Femur (tissue), 1 donor: ENCODE measurements around the gene MAP2K4.
"Not testable (repeated sequence)": the region's sequence is repeated elsewhere in the genome, so short reads cannot be mapped to it uniquely, and the experiment has no call there.

ENCODE experiments used
- DNase-seq: peaks from one replicate; pipeline ENCODE4 v3.0.0-alpha.2; 2017

Gene MAP2K4

GRCh38 chr17:12020642-12021622 is at the start of gene MAP2K4:
MAP2K4 (plus strand) TSS chr17:12020877; CDS start chr17:12020887, 10 bp downstream.
- peak; percentile 96 for DNase-seq

GRCh38 chr17:11972741-11973140 is 47.9 kb upstream of the MAP2K4 start:
- DNase-seq: not testable (repeated sequence)

- no peak for DNase-seq
These were observed 40.9 kb upstream of the MAP2K4 start for GRCh38 chr17:11979795-11980194.

- no peak for DNase-seq
These were observed 39.9 kb upstream of the MAP2K4 start for GRCh38 chr17:11980813-11981212.

GRCh38 chr17:11981862-11982261 is 38.8 kb upstream of the MAP2K4 start:
- DNase-seq: no peak

- peak; percentile 51 for DNase-seq
These were observed 34.3 kb upstream of the MAP2K4 start for GRCh38 chr17:11986179-11986941.

GRCh38 chr17:11986942-11987329 is 33.7 kb upstream of the MAP2K4 start:
- peak; percentile 22 for DNase-seq

- DNase-seq: no peak
These were observed 30.2 kb upstream of the MAP2K4 start for GRCh38 chr17:11990363-11990983.

GRCh38 chr17:11991461-11991860 is 29.2 kb upstream of the MAP2K4 start:
- no peak for DNase-seq

- peak; percentile 65 for DNase-seq
These were observed 23.9 kb upstream of the MAP2K4 start for GRCh38 chr17:11996722-11997146.

- peak; percentile 97 for DNase-seq
These were observed 23.3 kb upstream of the MAP2K4 start, which contains the start of gene ZNF18 for GRCh38 chr17:11997147-11997971. ZNF18 (minus strand) TSS chr17:11997475; CDS start chr17:11992829, 4,646 bp downstream.

GRCh38 chr17:11997972-11998233 is 22.8 kb upstream of the MAP2K4 start:
- DNase-seq: no peak

GRCh38 chr17:11999696-12000095 is 21.0 kb upstream of the MAP2K4 start:
- no peak for DNase-seq

GRCh38 chr17:12007466-12007865 is 13.2 kb upstream of the MAP2K4 start:
- no peak for DNase-seq

- no peak for DNase-seq
These were observed 1.0 kb downstream of the MAP2K4 start for GRCh38 chr17:12021623-12022140.

GRCh38 chr17:12022310-12022709 is 1.6 kb downstream of the MAP2K4 start:
- DNase-seq: no peak

- no peak for DNase-seq
These were observed 3.6 kb downstream of the MAP2K4 start for GRCh38 chr17:12024327-12024726.

GRCh38 chr17:12027658-12028057 is 7.0 kb downstream of the MAP2K4 start:
- DNase-seq: no peak

GRCh38 chr17:12028611-12029010 is 7.9 kb downstream of the MAP2K4 start:
- DNase-seq: no peak

- DNase-seq: no peak
These were observed 13.9 kb downstream of the MAP2K4 start for GRCh38 chr17:12034538-12034937.

- DNase-seq: no peak
These were observed 15.0 kb downstream of the MAP2K4 start for GRCh38 chr17:12035673-12036072.

GRCh38 chr17:12037970-12038369 is 17.3 kb downstream of the MAP2K4 start:
- DNase-seq: no peak
